ENCODE data around the gene COL9A3.

COL9A3 gene

DNA sequence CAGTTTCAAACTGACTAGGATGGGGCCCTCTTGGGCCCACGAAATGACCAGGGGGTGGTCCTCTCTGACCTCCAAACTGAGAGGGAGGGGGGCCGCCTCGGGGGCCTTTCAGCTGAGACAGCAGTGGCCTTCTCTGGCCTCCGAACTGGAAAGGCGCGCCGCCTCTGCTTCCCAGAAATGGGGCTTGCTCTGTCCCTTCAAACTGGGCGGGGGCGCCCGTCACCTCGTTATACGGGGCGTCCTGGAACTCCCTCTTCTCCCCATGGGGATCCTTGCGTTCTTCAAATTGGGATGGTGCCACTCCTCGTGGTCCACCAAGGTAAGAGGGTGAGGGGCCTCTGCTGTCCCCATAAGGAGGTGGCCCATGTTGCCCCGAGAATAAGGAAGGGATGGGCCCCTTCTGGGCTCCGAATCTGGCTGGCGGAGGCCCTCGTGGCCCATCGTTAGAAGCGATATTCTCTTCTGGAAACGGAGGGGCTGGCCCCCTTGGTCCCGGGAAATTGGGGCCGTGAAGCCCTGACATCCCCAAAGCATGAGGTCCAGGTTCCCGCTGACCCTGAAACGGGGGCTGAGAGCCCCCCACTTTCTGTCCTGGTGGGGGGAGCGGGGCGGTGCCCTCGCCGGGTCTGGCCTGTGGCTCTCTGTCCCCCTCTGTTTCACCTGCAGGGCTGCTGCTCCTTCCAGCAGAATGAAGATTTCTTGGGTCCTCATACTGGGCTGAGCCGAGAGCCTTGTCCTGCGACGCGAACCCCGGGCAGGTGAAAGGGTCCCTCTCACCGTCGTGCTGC, 63.5 kb downstream of the COL9A3 start:
- no peak for DNase-seq (ENCODE audit: low spot score)

DNA sequence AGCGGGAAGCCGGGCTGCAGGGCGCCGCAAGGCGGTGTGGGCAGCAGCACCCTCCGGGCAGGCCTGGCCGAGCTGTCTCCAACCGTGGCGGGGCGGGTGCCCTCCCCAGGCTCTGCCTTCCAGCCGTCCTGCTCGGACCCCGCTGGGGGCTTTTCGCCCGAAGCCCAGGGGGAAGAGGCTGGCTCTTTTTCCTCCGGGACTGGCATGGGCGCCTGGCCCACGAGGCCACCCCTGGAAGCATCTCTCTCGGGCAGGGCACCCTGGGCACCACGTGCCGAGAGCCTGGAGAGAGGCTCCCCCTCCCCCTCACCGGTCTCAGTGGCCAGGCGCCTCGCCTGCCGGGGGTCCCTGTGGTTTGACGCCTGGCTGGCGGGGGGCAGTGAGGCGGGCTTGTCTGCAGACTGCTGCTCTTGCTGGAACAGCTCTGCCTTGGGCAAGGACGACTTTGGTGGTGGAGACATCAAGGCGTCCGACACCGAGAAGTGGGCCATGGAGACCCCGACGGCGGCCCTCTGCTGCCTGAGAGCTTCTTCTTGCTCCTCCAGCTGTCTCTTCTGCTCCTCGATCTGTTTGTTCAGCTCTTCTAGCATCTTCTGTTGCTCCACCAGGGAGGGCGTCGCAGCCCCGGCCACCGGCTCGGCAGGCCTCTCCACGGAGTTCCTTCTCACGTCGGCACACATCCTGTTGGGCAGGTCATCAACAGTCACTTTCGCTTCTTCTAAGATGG, 64.2 kb downstream of the COL9A3 start:
- no peak for DNase-seq (ENCODE audit: low spot score)

DNA sequence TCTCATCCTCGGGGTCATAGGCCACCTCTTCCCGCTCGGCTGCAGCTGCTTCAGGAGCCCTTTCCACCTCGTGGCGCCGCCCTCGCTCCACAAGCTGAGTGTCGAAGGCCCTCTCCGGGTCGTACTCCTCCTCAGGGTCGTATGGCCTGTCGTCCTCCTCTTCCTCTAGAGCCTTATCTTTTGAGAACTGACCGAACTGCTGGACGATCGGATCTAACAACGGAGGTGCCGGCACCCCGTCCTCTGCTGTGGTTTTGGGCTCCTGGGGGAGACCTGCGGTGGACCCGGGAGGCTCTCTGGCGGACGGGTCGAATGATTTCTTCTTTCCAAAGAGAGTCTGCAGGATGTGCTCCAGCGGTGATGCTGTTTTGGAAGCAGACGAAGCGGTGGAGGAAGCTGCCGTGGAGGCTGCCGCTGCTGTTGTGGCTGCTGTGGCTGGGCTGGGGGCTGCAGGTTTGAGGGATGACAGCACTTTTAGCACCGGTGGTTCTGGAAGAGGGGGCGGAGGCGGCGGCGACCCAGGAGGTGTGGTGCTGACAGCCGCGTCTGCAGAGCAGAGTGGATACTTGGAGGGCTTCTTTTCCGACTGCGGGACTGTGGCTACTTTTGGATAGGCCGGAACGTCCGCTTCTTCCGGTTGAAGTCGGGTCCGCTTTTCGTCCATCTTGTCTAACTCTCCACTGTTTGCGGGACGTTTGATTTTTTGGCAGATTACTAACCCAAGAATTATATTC, 65.0 kb downstream of the COL9A3 start:
- DNase-seq (ENCODE audit: low spot score), result no peak

DNA sequence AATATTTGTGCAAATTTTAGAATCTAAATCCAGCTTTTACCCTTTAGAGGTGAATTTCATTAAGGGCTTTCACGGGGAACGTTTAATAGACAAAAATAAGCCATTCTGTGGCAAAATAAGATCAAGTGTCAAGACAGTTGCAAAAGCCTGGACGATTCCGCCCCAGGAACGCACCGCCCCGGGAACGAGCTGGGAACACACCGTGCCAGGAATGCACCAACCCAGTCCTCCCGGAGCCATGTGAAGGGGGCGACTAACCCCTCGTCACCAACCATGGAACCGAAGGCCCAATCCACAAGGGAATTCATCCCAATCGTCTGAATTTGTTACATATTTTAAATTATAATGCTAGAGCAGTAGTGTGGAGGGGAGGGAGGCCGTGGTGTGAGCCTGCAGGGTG, 65.6 kb downstream of the COL9A3 start:
- no peak for DNase-seq (ENCODE audit: low spot score)

DNA sequence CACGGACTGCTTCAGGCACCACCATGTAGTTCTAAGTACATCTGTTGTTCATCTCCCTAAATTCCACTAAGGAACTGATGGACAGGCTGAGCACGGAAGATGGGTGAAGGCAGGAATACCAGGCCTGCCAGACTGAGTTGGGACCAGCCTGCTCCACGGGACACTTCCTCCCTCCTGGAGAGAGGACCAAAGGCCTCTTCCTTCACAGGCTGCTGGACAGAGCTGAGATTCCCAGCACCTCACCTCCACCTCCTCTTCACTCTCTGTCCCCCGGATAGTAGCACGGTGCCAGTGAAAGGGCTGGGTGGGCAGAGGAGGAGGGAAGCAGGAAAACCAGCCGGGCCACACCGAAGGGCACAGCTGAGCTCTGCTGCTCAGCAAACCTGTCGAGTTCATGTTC, 67.7 kb downstream of the COL9A3 start:
- DNase-seq (ENCODE audit: low spot score), result no peak

DNA sequence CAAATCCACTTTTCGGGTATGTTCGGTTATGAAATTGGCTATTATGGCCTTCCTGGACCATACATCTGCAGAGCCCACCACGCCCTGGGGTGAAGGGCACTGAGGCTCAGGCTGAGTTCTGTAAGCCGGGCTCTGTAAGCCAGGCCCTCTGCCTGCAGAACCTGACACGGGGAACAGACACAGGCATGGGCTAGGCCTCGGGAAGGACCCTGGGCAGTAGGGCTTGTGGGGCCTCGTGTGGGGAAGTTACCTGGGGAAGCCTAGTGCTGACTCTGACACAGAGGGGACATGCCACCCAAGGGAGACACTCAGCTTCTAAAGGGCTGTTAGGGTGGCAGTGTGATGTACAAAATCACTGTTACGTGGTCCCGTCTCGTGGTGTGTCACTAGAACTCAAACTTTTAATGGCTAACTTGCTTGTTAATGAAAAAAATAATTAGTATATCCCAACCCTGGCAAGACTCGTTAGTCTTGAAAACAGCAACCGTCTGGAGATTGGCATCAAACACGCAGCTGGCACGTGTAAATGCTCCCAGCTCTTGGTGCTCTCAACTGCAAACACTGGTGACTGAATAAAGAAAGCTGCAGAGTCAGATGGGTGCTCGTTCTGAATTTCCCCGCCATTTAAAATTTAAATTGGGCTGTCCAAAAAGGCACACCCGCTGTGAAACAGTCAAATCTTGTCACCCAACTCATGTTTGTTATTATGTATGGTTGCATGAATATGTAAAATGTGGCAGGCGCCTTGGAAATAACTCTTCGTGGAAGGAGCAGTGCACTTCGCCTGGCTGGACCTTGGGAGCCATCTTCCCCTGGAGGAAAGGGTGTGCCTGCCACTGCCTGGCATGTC, 68.4 kb downstream of the COL9A3 start:
- DNase-seq (ENCODE audit: low spot score), result no peak

DNA sequence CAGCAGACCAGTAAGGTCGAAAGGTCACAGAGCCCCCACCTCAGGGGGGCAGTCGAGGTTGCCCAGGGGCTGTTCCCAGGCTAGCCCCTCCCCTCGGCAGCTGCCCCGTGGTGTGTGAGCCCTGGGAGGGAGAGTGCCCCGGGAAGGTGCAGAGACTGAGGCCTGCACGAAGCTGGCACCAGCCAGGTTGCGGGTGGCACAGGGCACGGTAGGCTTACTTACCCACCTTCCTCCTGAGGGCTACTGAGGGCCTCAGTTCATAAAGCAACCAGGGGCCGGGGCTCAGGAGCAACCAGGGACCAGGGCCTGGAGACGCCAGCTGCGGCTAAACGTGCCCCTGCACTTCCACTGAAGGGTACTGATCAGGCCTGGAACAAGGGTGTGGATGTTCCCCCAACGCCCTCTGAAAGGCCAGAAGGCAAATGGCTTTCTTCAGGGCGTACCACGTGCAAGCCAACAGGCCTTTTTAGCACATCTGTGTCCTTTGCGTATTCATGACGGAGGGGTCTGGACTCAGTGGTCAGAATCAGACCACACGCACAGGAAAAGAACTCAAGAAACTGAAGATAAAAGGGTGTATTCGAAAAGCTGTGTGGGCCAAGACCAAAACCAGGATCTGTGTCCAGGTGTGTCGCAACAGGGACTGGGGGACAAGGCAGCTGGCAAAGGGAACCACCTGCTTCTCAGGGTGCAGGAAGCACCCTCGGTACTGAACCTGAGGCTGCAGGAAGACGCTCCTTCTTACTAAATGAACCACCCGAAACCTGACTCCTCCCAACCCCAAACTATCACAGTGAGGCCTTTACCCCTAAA, 69.3 kb downstream of the COL9A3 start:
- DNase-seq (ENCODE audit: low spot score), result no peak

DNA sequence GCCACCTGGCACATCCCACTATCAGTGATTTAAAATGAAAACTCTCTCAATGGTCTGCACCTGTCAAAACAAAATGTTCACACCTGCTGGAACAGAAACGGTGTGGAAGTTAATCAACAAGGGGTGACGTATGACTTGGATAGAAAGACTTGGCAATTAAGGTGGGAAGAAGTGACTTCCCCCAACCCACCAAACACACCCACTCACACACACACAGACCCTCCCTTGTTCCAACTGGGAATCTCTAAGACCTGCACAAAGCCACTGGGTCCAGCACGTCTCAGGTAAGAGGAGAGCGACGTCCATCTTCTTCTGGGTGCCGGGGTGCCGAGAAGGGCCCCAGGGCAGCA, 69.8 kb downstream of the COL9A3 start:
- DNase-seq (ENCODE audit: low spot score), result no peak

DNA sequence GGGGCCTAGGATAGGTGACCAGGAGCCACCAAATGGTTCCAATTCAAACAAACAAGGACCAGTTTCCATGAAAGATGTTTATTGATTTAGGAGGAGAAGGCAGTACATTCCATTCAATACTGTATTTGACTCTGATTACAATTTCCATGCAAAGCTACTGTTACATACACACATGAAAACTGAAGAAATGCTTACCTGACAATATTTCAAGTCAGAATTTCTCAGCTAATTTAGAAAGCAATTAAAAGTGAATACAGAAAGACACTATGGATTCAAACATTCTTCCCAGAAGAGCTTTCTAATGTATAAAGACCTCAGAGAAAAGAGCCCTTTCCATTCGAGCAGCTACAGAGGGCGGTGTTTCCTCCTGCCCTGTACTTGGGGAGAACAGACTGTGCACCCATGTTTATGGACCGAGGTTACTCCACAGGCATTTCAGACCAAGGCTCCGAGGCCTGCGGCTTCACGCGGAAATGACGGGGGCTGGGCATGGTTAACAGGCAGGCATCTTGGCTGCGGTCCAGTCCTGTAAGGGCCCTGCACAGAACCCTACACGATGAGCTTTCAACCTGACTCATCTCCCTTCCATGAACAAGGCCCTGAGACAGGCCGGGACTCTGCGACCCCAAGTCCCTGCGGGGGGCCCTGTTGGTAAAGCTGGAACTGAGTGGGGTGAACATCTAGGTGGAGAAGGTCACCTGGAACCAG, 70.5 kb downstream of the COL9A3 start:
- DNase-seq (ENCODE audit: low spot score), result no peak

DNA sequence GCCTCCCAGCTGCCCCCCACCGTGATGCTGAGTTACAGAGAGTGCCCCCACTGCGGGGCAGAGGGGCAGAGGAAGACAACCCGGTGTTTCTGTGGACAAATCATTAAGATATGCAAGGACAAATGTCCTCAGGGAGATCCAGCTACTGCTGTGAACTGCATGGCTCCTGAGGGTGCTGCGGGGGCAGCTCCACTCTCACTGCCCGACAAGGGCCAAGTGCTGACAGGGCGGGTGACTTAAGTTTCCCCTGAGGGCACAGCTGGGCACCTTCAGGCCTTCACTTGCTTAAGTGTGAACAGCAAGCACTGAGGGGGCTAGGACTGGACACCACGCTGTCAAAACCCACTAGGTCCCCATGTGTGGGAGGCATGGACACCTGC, 71.0 kb downstream of the COL9A3 start:
- DNase-seq (ENCODE audit: low spot score), result no peak

DNA sequence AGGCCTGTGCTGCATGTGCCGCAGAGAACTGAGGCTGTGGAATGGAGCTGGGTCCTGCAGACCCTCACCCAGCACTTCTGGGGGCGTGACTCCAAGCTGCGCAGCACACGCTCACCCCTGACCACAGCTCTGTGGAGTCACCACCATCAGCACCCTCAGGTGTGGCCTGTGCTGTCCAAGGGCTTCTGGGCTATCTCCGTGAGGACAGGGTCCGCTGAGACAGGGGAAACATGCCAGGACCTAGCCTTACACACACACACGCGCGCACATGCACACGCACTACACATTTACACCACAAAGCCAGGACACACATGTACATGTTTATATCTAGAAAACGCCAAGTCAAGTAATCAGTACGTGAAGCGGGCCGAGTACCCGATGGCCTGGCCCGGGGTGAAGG, 71.6 kb downstream of the COL9A3 start:
- DNase-seq (ENCODE audit: low spot score), result no peak

DNA sequence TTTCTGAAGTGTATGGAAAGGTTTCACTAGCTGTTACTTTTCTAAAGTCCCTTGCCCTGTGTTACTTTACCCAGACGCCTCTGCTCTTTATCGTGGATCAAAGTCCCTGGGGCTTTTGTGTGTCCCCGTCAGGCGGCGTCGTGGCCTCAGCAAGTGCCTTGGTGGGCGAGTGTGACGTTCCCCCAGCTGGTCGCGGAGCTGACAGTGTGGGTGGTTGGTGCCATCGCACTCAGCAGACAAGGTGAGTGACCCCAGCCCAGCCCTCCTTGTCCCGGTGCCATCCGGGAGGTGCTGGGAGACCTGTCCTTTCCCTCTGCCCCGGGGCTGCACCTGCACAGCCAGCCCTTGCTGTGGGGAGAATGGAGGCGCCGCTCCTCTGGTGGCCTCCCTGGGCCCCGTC, 72.1 kb downstream of the COL9A3 start:
- no peak for DNase-seq (ENCODE audit: low spot score)

DNA sequence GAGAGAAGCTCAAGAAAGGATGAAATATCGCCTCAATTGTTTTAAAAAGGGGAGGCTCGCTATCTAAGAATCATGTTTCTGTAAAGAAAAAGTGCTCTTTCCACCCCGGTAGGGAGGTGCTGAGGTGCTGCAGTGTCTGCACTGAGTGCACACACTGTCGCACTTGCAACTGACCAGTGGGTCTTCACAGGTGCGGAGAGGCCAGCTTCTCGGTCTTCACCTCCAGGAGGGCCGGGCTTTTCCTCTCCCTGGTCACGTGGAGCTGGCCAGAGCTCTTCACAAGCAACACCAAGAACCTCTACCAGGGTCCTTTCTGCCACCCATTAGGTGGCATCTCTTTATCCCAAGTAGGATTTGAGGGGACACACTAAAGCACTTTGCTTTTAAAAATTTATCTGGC, 72.6 kb downstream of the COL9A3 start:
- DNase-seq (ENCODE audit: low spot score), result no peak

DNA sequence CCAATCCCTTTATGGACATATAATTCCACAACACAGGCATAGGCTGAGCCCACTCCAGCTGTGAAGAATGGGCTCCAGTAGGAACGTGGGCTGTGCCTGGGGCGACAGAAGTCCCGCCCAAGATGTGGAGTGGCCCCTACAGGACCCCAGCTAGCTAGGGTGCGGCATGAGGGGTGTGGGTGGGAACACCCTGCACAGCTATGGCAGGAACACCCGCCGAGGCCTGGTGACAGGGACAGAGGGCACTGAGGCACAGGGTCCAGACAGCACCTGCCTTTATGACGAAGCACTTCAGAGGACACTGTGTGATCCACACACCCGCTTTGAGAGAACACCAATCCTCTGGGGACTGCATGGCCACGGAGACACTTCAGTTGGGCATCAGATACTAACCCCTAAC, 73.0 kb downstream of the COL9A3 start:
- no peak for DNase-seq (ENCODE audit: low spot score)

DNA sequence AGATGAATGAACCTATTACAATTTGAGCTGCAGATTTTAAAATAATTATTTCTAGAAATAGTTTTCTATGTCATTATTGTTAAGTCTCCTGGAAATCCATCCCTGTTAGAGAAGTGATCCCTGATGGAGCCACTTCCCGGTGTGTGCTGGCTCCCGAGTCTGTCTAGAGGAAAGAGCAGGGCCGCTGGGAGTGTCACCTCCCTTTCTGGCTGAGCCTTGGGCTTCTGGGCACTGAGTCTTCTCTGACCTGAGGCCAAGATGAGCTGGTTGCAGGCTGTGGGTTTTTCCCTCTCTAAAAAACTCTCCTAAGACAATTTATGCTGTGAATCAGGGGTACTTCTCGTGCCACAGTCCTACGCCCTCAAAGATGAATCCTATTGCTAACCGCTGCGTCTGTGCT, 73.6 kb downstream of the COL9A3 start:
- DNase-seq (ENCODE audit: low spot score), result no peak
